Astrocyte of the cerebellum (primary cell): ENCODE data around the gene TENT5A.
"Not testable (repeated sequence)": the region's sequence is repeated elsewhere in the genome, so short reads cannot be mapped to it uniquely, and the experiment has no call there.

Source experiments
- DNase-seq: peaks from one replicate; pipeline ENCODE4 v3.0.0-alpha.2; 2011; ENCODE audit warnings: low read depth
- H3K4me3 ChIP-seq: 2 replicates; pipeline ENCODE4 v1.5.1; 2011; ENCODE audit warnings: mild to moderate bottlenecking, low read depth, low read length, moderate library complexity
- CTCF ChIP-seq: IDR thresholded peaks from 2 replicates; pipeline ENCODE4 v1.5.1; 2012; ENCODE audit warnings: low read length, low read depth, moderate library complexity, mild to moderate bottlenecking; ENCODE audit errors: missing control alignments
- in situ Hi-C: cut with HindIII; loops from 2 replicates; pipeline ENCODE4 v1.10.0; 2017; ENCODE audit warnings: low sequenced_read_pairs

TENT5A gene

GRCh38 chr6:81787313-81788068, 35.0 kb upstream of the TENT5A start:
- DNase-seq, result peak; percentile 60
- H3K4me3 ChIP-seq, result no peak overlapping the region
- in situ Hi-C loops, result no loop called here
- TF ChIP-seq CTCF, result no peak

- in situ Hi-C loops, result no loop called here
- TF ChIP-seq CTCF, result no peak
- DNase-seq, result no peak
- H3K4me3 ChIP-seq, result no peak overlapping the region
These were observed 33.7 kb upstream of the TENT5A start for GRCh38 chr6:81786150-81786549.

GRCh38 chr6:81785377-81785776, 32.9 kb upstream of the TENT5A start:
- no peak overlapping the region for H3K4me3 ChIP-seq
- no peak for TF ChIP-seq CTCF
- DNase-seq, result no peak
- in situ Hi-C loops, result no loop called here

- TF ChIP-seq CTCF, result no peak
- in situ Hi-C loops, result no loop called here
- DNase-seq, result no peak
- no peak overlapping the region for H3K4me3 ChIP-seq
These were observed 31.4 kb upstream of the TENT5A start for GRCh38 chr6:81783893-81784292.

- H3K4me3 ChIP-seq, result no peak overlapping the region
- TF ChIP-seq CTCF, result no peak
- no peak for DNase-seq
- in situ Hi-C loops, result no loop called here
These were observed 29.1 kb upstream of the TENT5A start for GRCh38 chr6:81781624-81782023.

- DNase-seq, result no peak
- TF ChIP-seq CTCF, result no peak
- in situ Hi-C loops, result no loop called here
- H3K4me3 ChIP-seq, result no peak overlapping the region
These were observed 25.2 kb upstream of the TENT5A start for GRCh38 chr6:81777586-81778268.

GRCh38 chr6:81776219-81776618, 23.7 kb upstream of the TENT5A start:
- in situ Hi-C loops, DNase-seq, H3K4me3 ChIP-seq: not testable (repeated sequence)
